ELF-1 (cell line): ENCODE data around the gene PTPRN2.
A peak's percentile ranks its signal among the peaks of the same experiment; 100 is the strongest.
"Not testable (repeated sequence)": the region's sequence is repeated elsewhere in the genome, so short reads cannot be mapped to it uniquely, and the experiment has no call there.

Experiments used
- DNase-seq: peaks from one replicate; pipeline ENCODE4 v3.0.0-alpha.2; 2016; ENCODE audit warnings: low read depth, low spot score

PTPRN2 gene

GRCh38 chr7:157895520-157896375 is 691.9 kb downstream of the PTPRN2 start:
- DNase-seq: no peak

- not testable (repeated sequence) for DNase-seq
Measured at GRCh38 chr7:157895098-157895497, 692.5 kb downstream of the PTPRN2 start.

GRCh38 chr7:157893535-157894044 is 694.0 kb downstream of the PTPRN2 start:
- DNase-seq: no peak

- no peak for DNase-seq
Measured at GRCh38 chr7:157892751-157893523, 694.7 kb downstream of the PTPRN2 start.

- DNase-seq: no peak
Measured at GRCh38 chr7:157890921-157891401, 696.7 kb downstream of the PTPRN2 start.

GRCh38 chr7:157889480-157889879 is 698.1 kb downstream of the PTPRN2 start:
- DNase-seq: no peak

- DNase-seq: no peak
Measured at GRCh38 chr7:157888579-157888978, 699.0 kb downstream of the PTPRN2 start.

GRCh38 chr7:157887400-157887799 is 700.2 kb downstream of the PTPRN2 start:
- no peak for DNase-seq

- DNase-seq: no peak
Measured at GRCh38 chr7:157886711-157887110, 700.9 kb downstream of the PTPRN2 start.

- DNase-seq: no peak
Measured at GRCh38 chr7:157886266-157886665, 701.4 kb downstream of the PTPRN2 start.

GRCh38 chr7:157885140-157885539 is 702.5 kb downstream of the PTPRN2 start:
- DNase-seq: no peak

GRCh38 chr7:157884461-157885062 is 703.1 kb downstream of the PTPRN2 start:
- no peak for DNase-seq

GRCh38 chr7:157881048-157881771 is 706.4 kb downstream of the PTPRN2 start:
- no peak for DNase-seq

- no peak for DNase-seq
Measured at GRCh38 chr7:157879391-157879790, 708.2 kb downstream of the PTPRN2 start.

- no peak for DNase-seq
Measured at GRCh38 chr7:157877298-157878090, 710.1 kb downstream of the PTPRN2 start.

GRCh38 chr7:157876469-157877285 is 710.9 kb downstream of the PTPRN2 start:
- DNase-seq: no peak

- peak; percentile 77 for DNase-seq
Measured at GRCh38 chr7:157875230-157876179, 712.1 kb downstream of the PTPRN2 start.

- no peak for DNase-seq
Measured at GRCh38 chr7:157874870-157875229, 712.8 kb downstream of the PTPRN2 start.
